ENCODE data around the gene CPVL.
"Not testable (repeated sequence)": the region's sequence is repeated elsewhere in the genome, so short reads cannot be mapped to it uniquely, and the experiment has no call there.

CPVL gene

GRCh38 chr7:29115753-29116152 lies 30.6 kb downstream of the CPVL start:
- DNase-seq: no peak

- peak; percentile 66 for DNase-seq
Observed at GRCh38 chr7:29115130-29115687, 31.1 kb downstream of the CPVL start.

DNA sequence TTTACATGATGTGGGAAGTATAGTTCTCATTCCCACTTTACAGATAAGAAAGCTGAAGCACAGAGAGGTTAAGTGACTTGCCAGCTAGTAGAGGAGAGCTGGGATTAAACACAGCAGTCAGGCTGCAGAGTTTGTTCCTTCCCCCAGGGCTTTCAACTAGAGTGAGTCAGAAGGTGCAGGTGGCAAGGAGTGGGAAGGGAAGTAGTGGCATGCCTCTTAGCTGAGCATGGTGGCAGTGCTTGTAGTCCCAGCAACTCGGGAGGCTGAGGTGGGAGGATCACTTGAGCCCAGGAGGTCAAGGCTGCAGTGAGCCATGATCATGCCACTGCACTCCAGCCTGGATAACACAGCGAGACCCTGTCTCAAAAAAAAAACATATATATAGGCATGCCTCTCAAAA lies 32.1 kb downstream of the CPVL start:
- not testable (repeated sequence) for DNase-seq

DNA sequence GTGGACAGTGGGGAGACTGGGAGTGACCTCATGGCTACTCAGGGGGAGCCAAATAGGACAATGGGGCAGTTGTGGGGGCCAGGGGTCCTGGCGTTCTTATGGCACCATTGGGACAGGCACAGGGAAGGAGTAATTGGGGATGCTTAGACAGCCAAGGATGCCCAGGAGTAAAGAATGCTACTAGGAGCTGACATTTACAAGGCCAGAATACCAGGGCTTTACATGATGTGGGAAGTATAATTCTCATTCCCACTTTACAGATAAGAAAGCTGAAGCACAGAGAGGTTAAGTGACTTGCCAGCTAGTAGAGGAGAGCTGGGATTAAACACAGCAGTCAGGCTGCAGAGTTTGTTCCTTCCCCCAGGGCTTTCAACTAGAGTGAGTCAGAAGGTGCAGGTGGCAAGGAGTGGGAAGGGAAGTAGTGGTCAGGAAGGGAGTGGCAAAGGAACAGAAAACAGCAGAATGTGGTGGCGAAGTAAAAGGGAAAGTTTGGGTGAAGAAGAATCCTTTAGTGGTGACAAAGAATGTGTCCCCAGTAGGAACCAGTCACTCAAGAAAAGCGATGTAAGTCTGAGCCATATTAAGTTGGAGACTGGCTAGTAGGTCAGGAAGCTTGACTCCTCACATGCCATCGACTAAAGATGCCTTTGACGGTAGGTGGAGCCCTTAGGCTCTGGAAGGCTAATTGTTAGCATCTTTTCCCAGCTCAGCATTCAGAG lies 32.8 kb downstream of the CPVL start:
- DNase-seq: peak; percentile 38

- DNase-seq: no peak
Observed at GRCh38 chr7:29112721-29113120, 33.6 kb downstream of the CPVL start.

DNA sequence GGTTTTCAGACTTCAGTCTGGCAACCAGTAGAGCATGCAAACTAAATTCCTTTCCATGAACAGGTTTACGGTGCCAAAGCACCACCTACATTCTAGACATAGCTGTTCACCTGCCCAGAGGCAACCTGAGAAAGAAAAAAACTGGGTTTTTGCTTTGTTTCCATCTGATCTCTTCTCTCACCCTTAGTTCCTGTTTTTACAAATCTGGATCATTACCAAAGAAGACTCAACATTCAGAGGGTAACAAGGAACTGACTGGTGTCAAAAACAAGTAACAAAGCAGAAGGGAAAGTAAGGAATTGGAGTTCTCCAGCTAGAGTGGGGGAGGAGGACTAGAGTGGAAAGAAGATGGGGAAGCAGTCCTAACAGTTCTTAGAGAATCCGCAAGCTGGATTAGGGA lies 36.4 kb downstream of the CPVL start:
- DNase-seq: no peak

- no peak for DNase-seq
Observed at GRCh38 chr7:29109358-29109757, 37.0 kb downstream of the CPVL start.

- no peak for DNase-seq
Observed at GRCh38 chr7:29107056-29107455, 39.3 kb downstream of the CPVL start.

GRCh38 chr7:29106669-29106988 lies 39.7 kb downstream of the CPVL start:
- DNase-seq: no peak

DNA sequence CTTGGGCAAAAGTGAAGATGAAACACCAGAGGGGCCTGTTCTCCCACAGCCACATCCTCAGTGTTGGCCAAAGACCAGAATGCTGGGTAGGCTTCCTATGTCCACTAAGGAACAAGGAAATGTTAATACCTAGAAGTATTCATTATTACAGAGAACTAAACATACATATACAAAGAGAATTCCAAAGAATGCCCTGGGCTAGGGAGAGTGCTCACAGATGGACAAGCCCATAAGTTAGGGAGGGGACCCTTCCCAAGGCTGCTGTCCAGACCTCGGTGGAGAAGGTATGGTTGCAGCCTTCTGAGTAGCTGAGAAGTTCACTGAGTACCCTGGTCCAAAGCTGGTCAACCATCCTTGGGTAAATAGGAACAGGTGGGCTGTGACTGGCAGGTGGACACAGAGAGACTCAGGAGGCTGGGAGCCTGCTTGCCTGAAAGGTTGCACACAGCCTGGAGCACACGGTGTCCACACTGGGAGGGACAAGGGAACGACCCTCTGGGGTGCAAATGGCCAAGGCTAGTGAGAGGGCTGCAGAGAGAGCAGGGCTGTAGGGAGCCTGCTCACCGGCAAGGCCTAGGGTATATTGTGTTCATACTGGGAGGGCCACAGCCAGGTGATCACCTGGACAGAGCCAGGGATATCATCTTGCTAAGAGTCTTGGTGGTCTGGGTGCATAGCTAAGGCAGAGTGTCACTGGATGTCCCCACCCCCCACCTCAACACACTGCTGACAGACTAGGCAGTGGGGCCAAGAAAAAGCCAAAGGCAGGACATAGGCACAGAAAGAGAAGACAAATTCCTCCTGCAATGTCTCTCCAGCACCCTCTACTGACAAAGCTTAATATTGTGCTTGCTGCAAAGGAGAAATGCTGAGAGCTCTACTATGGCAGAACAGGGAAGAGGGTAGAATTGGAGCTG lies 40.3 kb downstream of the CPVL start:
- DNase-seq: peak; percentile 52

- DNase-seq: no peak
Observed at GRCh38 chr7:29105191-29105590, 41.1 kb downstream of the CPVL start.

- DNase-seq: peak; percentile 82
Observed at GRCh38 chr7:29102558-29103151, 43.7 kb downstream of the CPVL start.

GRCh38 chr7:29100924-29101323 lies 45.4 kb downstream of the CPVL start:
- DNase-seq: no peak

DNA sequence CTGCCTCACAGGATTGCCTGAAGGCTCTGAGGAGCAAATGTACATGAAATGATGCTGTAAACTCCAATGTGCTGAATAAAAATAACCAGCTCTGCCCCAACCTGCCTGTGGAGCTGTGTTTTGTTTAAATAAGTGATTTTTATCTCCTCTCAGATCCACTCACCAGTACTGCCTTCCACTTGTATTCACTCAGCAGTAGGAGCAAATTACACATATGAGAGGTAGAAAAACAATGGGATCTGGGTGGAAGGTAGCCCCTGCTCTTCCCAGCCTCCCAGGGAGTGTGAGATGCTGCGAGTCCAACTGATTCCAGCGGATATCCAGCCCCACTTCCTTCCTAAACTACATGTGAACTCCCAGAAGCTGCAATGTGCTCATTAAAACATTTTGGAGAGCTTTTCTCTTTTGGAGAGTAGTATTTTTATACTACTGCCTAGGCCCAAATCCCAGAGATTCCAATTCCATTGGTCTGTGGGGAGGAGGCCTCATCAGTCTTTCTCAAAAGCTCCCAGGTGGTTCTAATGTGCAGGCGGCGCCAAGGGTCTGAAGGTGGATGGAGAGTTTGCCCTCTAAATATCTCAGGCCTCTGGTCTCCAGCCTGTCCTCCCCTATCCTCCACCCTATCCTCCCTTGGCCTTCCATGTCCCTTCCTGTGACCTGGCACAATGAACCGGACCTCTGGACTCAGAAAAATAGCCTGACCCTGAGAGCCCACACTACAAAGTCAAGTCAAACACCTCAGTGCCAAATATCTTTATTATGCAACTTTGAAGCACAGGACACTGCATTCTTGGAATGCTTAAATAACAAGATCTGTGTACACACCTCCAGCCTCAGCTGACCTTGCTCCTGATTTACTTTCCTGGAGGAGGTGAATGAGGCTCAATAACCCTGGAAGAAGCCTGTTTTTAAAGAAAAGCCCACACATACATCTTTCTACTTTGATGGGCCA lies 46.2 kb downstream of the CPVL start:
- no peak for DNase-seq

GRCh38 chr7:29096446-29096730 lies 49.9 kb downstream of the CPVL start:
- DNase-seq: no peak

DNA sequence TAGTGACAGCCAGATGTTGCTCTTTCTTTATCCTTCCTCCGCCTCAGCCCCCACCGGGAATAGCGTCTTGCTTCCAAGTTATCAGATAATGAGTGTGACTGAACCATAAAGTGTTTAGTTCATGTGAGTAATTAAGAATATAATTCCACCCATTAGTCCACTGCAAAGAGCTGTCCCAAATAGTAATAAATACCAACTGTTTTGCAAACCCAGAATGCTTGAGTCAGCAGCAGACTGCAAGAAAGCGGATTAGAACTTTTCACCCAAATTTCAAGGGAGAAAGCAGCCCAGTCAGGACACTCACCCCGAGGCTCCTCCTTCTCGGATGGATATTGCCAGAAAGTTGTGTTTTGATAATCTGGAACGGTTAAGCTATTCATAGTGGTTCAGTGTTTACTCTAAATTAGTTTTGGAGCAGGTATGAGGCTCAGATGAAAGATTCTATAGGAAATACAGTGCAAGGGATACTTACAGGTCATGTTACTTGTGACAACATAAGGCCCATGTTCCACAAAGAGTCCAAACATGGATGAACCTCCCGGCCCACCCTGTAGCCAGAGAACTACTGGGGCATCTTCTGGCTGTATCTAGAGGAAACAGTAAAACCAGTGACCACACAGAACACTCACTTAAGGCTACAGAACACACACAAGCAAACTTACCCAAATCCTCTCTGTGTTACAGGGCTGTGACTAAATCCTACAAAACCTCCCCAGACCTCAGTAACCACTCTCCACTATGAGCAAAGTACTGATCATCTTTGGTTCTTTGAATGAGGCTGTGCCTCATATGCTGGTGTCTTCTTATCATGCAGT lies 50.5 kb downstream of the CPVL start:
- no peak for DNase-seq

DNA sequence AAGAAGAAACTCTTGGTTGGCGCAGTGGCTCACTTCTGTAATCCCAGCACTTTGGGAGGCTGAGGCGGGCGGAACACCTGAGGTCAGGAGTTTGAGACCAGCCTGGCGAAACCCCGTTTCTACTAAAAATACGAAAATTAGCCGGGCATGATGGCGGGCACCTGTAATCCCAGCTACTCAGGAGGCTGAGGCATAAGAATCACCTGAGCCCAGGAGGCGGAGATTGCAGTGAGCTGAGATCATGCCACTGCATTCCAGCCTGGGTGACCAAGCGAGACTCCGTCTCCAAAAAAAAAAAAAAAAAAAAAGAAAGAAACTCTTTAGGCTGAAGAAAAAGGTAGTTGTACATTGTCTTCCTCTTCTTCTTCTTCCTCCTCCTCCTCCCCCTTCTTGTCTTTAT lies 53.2 kb downstream of the CPVL start:
- DNase-seq: not testable (repeated sequence)

GRCh38 chr7:29091715-29092114 lies 54.6 kb downstream of the CPVL start:
- peak; percentile 34 for DNase-seq

DNA sequence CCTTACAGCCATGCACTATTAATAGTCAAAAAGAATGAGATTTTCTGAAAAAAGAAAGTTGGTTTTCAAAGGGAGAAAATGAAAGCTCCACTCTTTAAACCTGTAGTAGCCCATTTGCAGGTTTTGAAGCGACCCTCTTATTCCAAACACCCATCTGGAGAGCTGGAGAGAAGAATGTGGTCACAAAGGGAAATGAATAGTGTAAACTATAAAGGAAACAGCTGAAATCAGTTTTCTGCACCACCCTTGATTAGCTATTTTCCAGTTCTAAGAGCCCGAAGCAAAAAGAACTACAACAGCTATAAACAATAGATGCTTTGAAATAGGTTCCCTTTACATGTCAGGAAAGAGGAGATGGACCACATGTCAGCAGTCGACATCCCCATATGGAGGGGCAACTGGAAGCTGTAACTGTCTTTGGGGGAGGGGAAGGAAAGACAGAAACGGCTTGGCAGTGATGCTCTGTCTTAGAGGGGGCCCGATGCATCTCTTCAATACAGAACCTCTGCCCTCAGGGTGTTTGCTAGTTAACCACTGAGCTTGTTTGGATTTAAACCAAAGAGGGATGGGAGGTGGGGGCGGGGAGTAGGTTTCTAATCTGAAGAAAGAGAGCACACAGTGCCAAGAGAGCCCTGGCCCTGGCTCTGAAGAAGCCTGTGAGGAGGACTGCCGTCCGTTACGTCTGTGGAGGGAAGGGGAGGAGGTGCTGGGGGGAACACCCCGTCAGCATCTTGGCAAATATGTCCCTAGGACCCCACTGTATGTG lies 55.3 kb downstream of the CPVL start:
- peak; percentile 71 for DNase-seq

GRCh38 chr7:29090151-29090805 lies 56.1 kb downstream of the CPVL start:
- DNase-seq: peak; percentile 41

DNA sequence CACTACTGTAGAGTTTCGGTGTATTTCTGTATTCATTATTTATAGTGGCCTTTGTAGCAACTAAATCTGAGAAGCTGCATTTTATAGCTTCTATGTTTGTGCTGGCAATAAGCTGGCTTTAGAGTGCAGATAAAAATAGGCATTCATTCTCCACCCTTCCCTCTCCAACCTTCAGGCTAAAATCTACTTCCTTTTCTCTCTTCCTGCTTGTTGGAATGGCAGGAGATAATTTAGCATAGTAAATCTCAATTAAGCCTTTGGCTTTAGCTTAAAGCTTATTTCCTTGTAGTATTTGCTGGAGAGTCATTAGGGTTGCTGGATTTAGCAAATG lies 58.5 kb downstream of the CPVL start:
- DNase-seq: no peak
